Measurements from ENCODE around the gene COL2A1. TPM values are rescaled to one million over a fixed set of nuclear protein-coding genes. Genes with fewer than 3 reads are reported as not detected.

Gene COL2A1
- total and polyA plus RNA-seq, 12 donors: 0.03 to 0.17 (median 0.07) TPM; not detected in 9

- Histone ChIP-seq H3K27ac (no peak overlapping the region), H3K9me3 (no peaks in the 10 kb centered on the region), H3K36me3 (no peaks in the 10 kb centered on the region), H3K4me1 (peaks cover 0 to 18% (median 5%) of the 10 kb centered on the region in 9 donors), H3K4me3 (no peak overlapping the region), H3K27me3 (peaks cover 0 to 42% (median 27%) of the 10 kb centered on the region in 7 donors)
- WGBS, 2 donors: 77 to 82% methylated on average over 4 of the region's 4 CpGs
- ATAC-seq (no peak), DNase-seq (no peak)
- intact Hi-C loops (cut with DNase I): no loop called here
- no peak for TF ChIP-seq CTCF (IDR thresholded peaks at IDR 0.05)
Measured at GRCh38 chr12:48018618-48018995, 14.3 kb upstream of the COL2A1 start.

GRCh38 chr12:48017921-48018617 is 13.8 kb upstream of the COL2A1 start:
- TF ChIP-seq CTCF (IDR thresholded peaks at IDR 0.05): no peak
- Histone ChIP-seq H3K4me3 (no peak overlapping the region), H3K27ac (no peak overlapping the region), H3K27me3 (peaks cover 0 to 42% (median 25%) of the 10 kb centered on the region in 7 donors), H3K36me3 (no peaks in the 10 kb centered on the region), H3K9me3 (no peaks in the 10 kb centered on the region), H3K4me1 (peaks cover 0 to 15% (median 4%) of the 10 kb centered on the region in 9 donors)
- DNase-seq (no peak), ATAC-seq (no peak)
- WGBS, 2 donors: 78 to 87% methylated on average over 4 of the region's 4 CpGs
- intact Hi-C loops (cut with DNase I): no loop called here

GRCh38 chr12:48017496-48017895 is 13.2 kb upstream of the COL2A1 start:
- ATAC-seq: no peak

GRCh38 chr12:48016373-48017020 is 12.2 kb upstream of the COL2A1 start:
- WGBS, 2 donors: 64 to 67% methylated on average over 8 of the region's 8 CpGs
- Histone ChIP-seq H3K4me1 (peaks cover 0 to 1% (median 0%) of the 10 kb centered on the region in 9 donors), H3K9me3 (no peaks in the 10 kb centered on the region), H3K36me3 (no peaks in the 10 kb centered on the region), H3K4me3 (no peak overlapping the region), H3K27ac (no peak overlapping the region), H3K27me3 (peaks cover 0 to 31% (median 13%) of the 10 kb centered on the region in 7 donors)
- intact Hi-C loops (cut with DNase I): no loop called here
- ATAC-seq (no peak), DNase-seq (no peak)
- no peak for TF ChIP-seq CTCF (IDR thresholded peaks at IDR 0.05)

More at GRCh38 chr12:48017496-48017895, 13.2 kb upstream of the COL2A1 start:
- Histone ChIP-seq H3K27me3 (peaks cover 0 to 40% (median 19%) of the 10 kb centered on the region in 7 donors), H3K4me3 (no peak overlapping the region), H3K4me1 (peaks cover 0 to 11% (median 0%) of the 10 kb centered on the region in 9 donors), H3K27ac (no peak overlapping the region), H3K9me3 (no peaks in the 10 kb centered on the region), H3K36me3 (no peaks in the 10 kb centered on the region)
- WGBS, 2 donors: 77 to 80% methylated on average over 5 of the region's 5 CpGs
- intact Hi-C loops (cut with DNase I): no loop called here
- TF ChIP-seq CTCF (IDR thresholded peaks at IDR 0.05): no peak
- no peak for DNase-seq
